ENCODE results near the gene ARL11. TPM values are rescaled to one million over a fixed set of nuclear protein-coding genes. Genes with fewer than 3 reads are reported as not detected.

The ARL11 gene
- total RNA-seq, 3 donors from 2014 or later: 1.3 to 2.3 (median 2.0) TPM

- ATAC-seq (no peak), DNase-seq (no peak)
- TF ChIP-seq CTCF (IDR thresholded peaks at IDR 0.05): no peak
- H3K9me3 ChIP-seq: no peaks in the 10 kb centered on the region
- no peak overlapping the region for H3K4me3 ChIP-seq
- intact Hi-C loops (cut with DNase I, micrococcal nuclease): no loop called here
- H3K36me3 ChIP-seq (ENCODE audit: low read depth): no peaks in the 10 kb centered on the region
- H3K4me1 ChIP-seq (ENCODE audit: low read depth): peaks cover 3% of the 10 kb centered on the region
Observed at GRCh38 chr13:49630580-49630979, 2.3 kb downstream of the ARL11 start.

DNA sequence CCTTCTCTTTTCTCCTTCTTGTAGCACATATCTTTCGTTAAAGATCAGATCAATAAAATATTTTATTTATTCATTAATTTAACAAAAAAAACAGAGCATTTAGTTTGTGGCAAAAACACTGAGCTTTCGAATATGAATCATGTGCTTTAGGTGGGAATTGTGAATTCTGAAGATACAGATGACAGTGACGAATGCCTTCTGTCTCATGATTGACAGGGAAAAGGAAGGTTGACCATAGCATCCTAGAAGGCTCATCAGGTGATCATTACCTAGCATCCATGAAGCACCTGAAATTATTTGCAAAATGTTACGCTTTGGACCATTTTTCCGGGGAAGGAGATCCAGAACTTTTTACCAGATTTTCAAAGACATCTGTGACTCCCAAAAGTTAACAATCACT is 3.8 kb downstream of the ARL11 start:
- no peak for TF ChIP-seq CTCF (IDR thresholded peaks at IDR 0.05)
- Histone ChIP-seq H3K9me3 (no peaks in the 10 kb centered on the region), H3K36me3 (ENCODE audit: low read depth) (no peaks in the 10 kb centered on the region), H3K4me1 (ENCODE audit: low read depth) (no peaks in the 10 kb centered on the region), H3K4me3 (no peak overlapping the region)
- intact Hi-C loops (cut with DNase I, micrococcal nuclease): no loop called here
- DNase-seq: no peak
- ATAC-seq: no peak

- DNase-seq (no peak), ATAC-seq (no peak)
- H3K36me3 ChIP-seq (ENCODE audit: low read depth): no peaks in the 10 kb centered on the region
- no peaks in the 10 kb centered on the region for H3K9me3 ChIP-seq
- TF ChIP-seq CTCF (IDR thresholded peaks at IDR 0.05): no peak
- no peaks in the 10 kb centered on the region for H3K4me1 ChIP-seq (ENCODE audit: low read depth)
- intact Hi-C loops (cut with DNase I, micrococcal nuclease): no loop called here
- no peak overlapping the region for H3K4me3 ChIP-seq
Observed at GRCh38 chr13:49633710-49634109, 5.4 kb downstream of the ARL11 start.

DNA sequence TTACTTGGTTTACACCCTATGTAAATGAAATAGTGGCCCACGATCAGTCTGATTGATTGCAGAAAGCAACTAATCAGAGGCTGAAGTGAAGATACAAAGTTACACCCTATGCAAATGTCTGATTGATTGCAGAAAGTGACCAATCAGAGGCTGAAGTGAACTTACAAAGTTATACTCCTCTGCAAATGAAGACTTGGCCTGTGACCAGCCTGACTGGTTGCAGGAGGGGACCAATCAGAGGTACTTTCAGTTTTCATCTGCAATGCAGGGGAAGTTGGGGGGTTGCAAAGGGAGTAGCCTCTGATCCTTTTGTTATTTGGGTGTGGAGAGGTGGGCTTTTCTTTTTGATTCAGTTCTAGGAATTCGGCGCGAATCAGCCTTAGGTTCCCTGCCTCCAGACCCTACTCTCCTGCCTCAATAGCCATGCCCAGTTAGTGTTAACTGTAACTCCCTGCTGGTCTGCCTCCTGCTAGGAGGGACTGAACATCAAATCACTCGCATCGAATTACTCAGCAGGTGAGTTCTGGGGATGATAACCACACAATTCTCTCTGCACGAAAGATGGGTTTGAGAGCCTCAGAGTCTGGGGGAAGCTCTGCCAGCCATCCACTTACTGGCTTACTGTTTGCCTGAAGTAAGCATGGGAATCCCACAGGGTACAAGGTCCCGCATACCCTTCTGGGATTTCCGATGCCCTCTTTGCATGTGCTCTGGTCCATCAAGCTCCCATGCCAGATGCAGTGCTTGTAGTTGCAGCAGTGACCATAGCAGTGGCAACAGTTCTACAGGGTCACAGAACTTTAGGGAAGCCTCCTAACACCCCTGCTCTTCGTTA is 7.5 kb downstream of the ARL11 start:
- ATAC-seq (peak; percentile 46), DNase-seq (peak in 1 of 3 donors; percentile 35)

GRCh38 chr13:49636705-49637104 is 8.4 kb downstream of the ARL11 start:
- H3K4me1 ChIP-seq (ENCODE audit: low read depth): no peaks in the 10 kb centered on the region
- H3K36me3 ChIP-seq (ENCODE audit: low read depth): no peaks in the 10 kb centered on the region
- intact Hi-C loops (cut with DNase I, micrococcal nuclease): no loop called here
- ATAC-seq (no peak), DNase-seq (no peak)
- H3K4me3 ChIP-seq: no peak overlapping the region
- TF ChIP-seq CTCF (IDR thresholded peaks at IDR 0.05): no peak
- H3K9me3 ChIP-seq: no peaks in the 10 kb centered on the region

More for the DNA sequence above, 7.5 kb downstream of the ARL11 start:
- Histone ChIP-seq H3K36me3 (ENCODE audit: low read depth) (no peaks in the 10 kb centered on the region), H3K9me3 (no peaks in the 10 kb centered on the region), H3K4me3 (no peak overlapping the region), H3K4me1 (ENCODE audit: low read depth) (no peaks in the 10 kb centered on the region)
- intact Hi-C loops (cut with DNase I, micrococcal nuclease): no loop called here
- TF ChIP-seq CTCF (IDR thresholded peaks at IDR 0.05): no peak

Measured in mucosa of descending colon (tissue), 3 donors.